Brain microvascular endothelial cell (primary cell): ENCODE results near the gene CCDC197.
A peak's percentile ranks its signal among the peaks of the same experiment; 100 is the strongest.

Experiments used
- DNase-seq: peaks from one replicate; pipeline ENCODE4 v3.0.0-alpha.2; 2020
- H3K27ac ChIP-seq: fragments of 250-450 bp; sonication (Bioruptor Pico); 2 replicates; pipeline ENCODE4 v1.5.1; 2020; ENCODE audit warnings: mild to moderate bottlenecking, moderate library complexity
- H3K27me3 ChIP-seq: fragments of 250-450 bp; sonication (Bioruptor Pico); replicated peaks from 2 replicates; pipeline ENCODE4 v1.5.1; 2020; ENCODE audit warnings: mild to moderate bottlenecking
- H3K36me3 ChIP-seq: fragments of 250-450 bp; sonication (Bioruptor Pico); replicated peaks from 2 replicates; pipeline ENCODE4 v1.5.1; 2020; ENCODE audit warnings: mild to moderate bottlenecking
- H3K4me3 ChIP-seq: 2 replicates; pipeline ENCODE4 v1.5.1; 2011; ENCODE audit warnings: low read depth, mild to moderate bottlenecking, control low read depth, low read length, moderate library complexity
- CTCF ChIP-seq: IDR thresholded peaks from 2 replicates; pipeline ENCODE4 v1.5.1; 2011; ENCODE audit warnings: low read depth, mild to moderate bottlenecking, moderate library complexity, low read length, control low read depth, inconsistent platforms; ENCODE audit errors: missing control alignments
- in situ Hi-C: cut with HindIII; loops from 2 replicates; pipeline ENCODE4 v1.10.0; 2017; ENCODE audit warnings: low sequenced_read_pairs, low pct_ligation_motif_present

CCDC197 gene

DNA sequence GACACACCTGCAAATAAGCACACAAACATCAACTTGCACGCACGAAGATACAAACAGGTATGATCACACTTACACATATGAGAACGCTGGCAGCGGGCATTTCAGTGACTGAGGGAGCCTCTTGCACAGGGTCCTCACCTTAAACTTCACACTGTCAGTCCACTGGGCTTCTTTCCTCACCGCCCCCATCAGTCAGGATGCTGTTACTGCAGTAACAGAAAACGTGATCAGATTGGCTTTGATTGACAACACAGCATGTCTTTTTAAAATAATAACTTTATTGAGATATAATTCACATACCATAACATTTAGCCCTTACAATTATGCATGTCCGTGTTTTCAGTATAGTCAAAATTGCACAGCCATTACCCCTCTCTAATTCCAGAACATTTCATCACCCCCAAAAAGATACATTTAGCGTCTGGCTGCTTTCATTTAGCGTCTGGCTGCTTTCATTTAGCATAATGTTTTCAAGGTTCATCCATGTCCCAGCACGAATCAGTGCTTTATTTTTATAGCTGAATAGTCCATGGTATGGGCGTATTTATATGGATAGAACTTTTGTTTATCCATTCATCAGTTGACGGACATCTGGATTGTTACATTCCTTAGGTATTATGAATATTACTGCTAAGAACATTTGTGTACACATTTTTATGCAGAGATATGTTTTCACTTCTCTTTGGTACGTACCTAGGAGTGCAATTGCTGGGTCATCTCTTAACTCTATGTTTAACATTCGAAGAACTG lies 8.4 kb downstream of the CCDC197 start:
- H3K27ac ChIP-seq: no peak overlapping the region
- in situ Hi-C loops: no loop called here
- no peaks in the 10 kb centered on the region for H3K36me3 ChIP-seq
- no peak overlapping the region for H3K4me3 ChIP-seq
- TF ChIP-seq CTCF: peak; percentile 68
- DNase-seq: no peak
- peaks cover 7% of the 10 kb centered on the region for H3K27me3 ChIP-seq

- DNase-seq: no peak
- no peak for TF ChIP-seq CTCF
- no peak overlapping the region for H3K4me3 ChIP-seq
- in situ Hi-C loops: no loop called here
- no peak overlapping the region for H3K27ac ChIP-seq
- no peaks in the 10 kb centered on the region for H3K36me3 ChIP-seq
- H3K27me3 ChIP-seq: peaks cover 3% of the 10 kb centered on the region
These were observed 11.1 kb downstream of the CCDC197 start for GRCh38 chr14:94008234-94008633.

- in situ Hi-C loops: no loop called here
- no peak overlapping the region for H3K27ac ChIP-seq
- no peak for DNase-seq
- TF ChIP-seq CTCF: no peak
- H3K4me3 ChIP-seq: no peak overlapping the region
- H3K36me3 ChIP-seq: no peaks in the 10 kb centered on the region
- H3K27me3 ChIP-seq: peaks cover 2% of the 10 kb centered on the region
These were observed 12.7 kb downstream of the CCDC197 start for GRCh38 chr14:94009767-94010166.

DNA sequence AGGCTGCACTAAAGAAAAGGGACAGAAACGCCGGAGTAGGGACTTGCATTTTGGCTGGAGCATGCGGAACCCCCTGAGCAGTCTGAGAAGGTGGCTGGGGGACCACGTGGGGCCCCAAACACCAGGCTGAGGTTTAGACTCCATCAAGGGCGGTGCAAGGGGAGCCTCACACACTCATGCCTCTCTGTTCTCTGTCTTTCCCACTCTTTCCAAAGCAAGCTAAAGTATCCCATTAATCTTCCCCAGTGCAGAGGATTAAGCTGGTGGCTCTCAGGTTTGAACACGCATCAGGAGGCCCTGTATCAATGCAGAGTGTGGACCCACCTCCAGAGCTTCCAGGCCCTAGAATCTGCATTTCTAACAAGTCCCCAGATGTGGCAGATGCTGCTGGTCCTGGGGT lies 13.5 kb downstream of the CCDC197 start:
- DNase-seq: no peak
- Histone ChIP-seq H3K4me3 (no peak overlapping the region), H3K27me3 (peaks cover 2% of the 10 kb centered on the region), H3K27ac (no peak overlapping the region), H3K36me3 (no peaks in the 10 kb centered on the region)
- TF ChIP-seq CTCF: no peak
- in situ Hi-C loops: no loop called here

- no peak for TF ChIP-seq CTCF
- H3K27ac ChIP-seq: no peak overlapping the region
- no peak overlapping the region for H3K4me3 ChIP-seq
- in situ Hi-C loops: no loop called here
- peaks cover 2% of the 10 kb centered on the region for H3K27me3 ChIP-seq
- H3K36me3 ChIP-seq: no peaks in the 10 kb centered on the region
- no peak for DNase-seq
These were observed 14.7 kb downstream of the CCDC197 start for GRCh38 chr14:94011795-94012194.

DNA sequence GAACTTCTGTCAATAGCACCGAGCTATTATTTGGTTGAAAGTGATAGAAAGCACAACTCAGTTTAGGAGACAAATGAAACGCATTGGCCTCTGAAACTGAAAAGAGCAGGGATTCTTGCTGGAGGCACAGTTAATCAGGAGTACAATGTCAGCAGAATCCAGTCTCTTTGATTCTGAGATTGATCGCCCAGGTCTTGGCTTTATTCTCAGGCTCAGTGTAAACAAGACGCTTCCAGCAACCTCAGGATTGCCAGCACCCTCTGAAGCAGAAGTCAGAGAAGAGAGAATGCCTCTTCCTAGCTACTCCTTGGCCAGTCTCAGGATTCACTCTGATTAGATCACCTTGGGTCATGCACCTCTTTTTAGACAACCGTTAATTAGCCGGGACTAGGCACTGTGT lies 17.3 kb downstream of the CCDC197 start:
- H3K27ac ChIP-seq: no peak overlapping the region
- H3K27me3 ChIP-seq: peaks cover under 1% of the 10 kb centered on the region
- no peak overlapping the region for H3K4me3 ChIP-seq
- TF ChIP-seq CTCF: no peak
- no peaks in the 10 kb centered on the region for H3K36me3 ChIP-seq
- DNase-seq: no peak
- in situ Hi-C loops: no loop called here
